NCI-H1092 treated with DMSO at 0.1 percent for 48 hours (cell line): ENCODE data around the gene FAIM.
"Not testable (repeated sequence)": the region's sequence is repeated elsewhere in the genome, so short reads cannot be mapped to it uniquely, and the experiment has no call there.

Experiments used
- DNase-seq: peaks from one replicate; lab custom pipeline; 2025; lab: John Stamatoyannopoulos, UW

The FAIM gene

GRCh38 chr3:138608322-138609135 is at the start of gene FAIM:
TSS of gene FAIM (plus strand) at chr3:138608771. CDS start at chr3:138619727, 10,956 bp downstream.
- peak; percentile 73 for DNase-seq

GRCh38 chr3:138559134-138559533 is 49.4 kb upstream of the FAIM start:
- no peak for DNase-seq

- no peak for DNase-seq
Observed at GRCh38 chr3:138560501-138560900, 48.1 kb upstream of the FAIM start.

GRCh38 chr3:138562902-138563301 is 45.7 kb upstream of the FAIM start:
- not testable (repeated sequence) for DNase-seq

GRCh38 chr3:138566293-138566692 is 42.3 kb upstream of the FAIM start:
- not testable (repeated sequence) for DNase-seq

GRCh38 chr3:138567403-138567802 is 41.2 kb upstream of the FAIM start:
- no peak for DNase-seq

GRCh38 chr3:138569090-138569489 is 39.5 kb upstream of the FAIM start:
- no peak for DNase-seq

GRCh38 chr3:138569624-138570023 is 38.9 kb upstream of the FAIM start:
- not testable (repeated sequence) for DNase-seq

GRCh38 chr3:138573138-138573537 is 35.4 kb upstream of the FAIM start:
- DNase-seq = no peak

GRCh38 chr3:138578141-138578540 is 30.4 kb upstream of the FAIM start:
- no peak for DNase-seq

- no peak for DNase-seq
Observed at GRCh38 chr3:138578961-138579574, 29.5 kb upstream of the FAIM start.

- DNase-seq = no peak
Observed at GRCh38 chr3:138587374-138587773, 21.2 kb upstream of the FAIM start.

GRCh38 chr3:138588445-138588844 is 20.1 kb upstream of the FAIM start:
- DNase-seq = no peak

- DNase-seq = no peak
Observed at GRCh38 chr3:138591392-138591791, 17.2 kb upstream of the FAIM start.

- no peak for DNase-seq
Observed at GRCh38 chr3:138593488-138594149, 15.0 kb upstream of the FAIM start.

GRCh38 chr3:138594150-138594934 is 14.2 kb upstream of the FAIM start, which contains the start of gene CEP70:
TSS of gene CEP70 (minus strand) at chr3:138594260. CDS start at chr3:138572927, 21,333 bp downstream.
- no peak for DNase-seq

GRCh38 chr3:138594935-138595610 is 13.5 kb upstream of the FAIM start:
- DNase-seq = no peak

- not testable (repeated sequence) for DNase-seq
Observed at GRCh38 chr3:138597186-138597976, 11.2 kb upstream of the FAIM start.

GRCh38 chr3:138598534-138598933 is 10.0 kb upstream of the FAIM start:
- DNase-seq = no peak

GRCh38 chr3:138600100-138600745 is 8.3 kb upstream of the FAIM start:
- DNase-seq = no peak
